GM12878 (cell line): ENCODE measurements around the gene NDUFV1. TPM values are rescaled to one million over a fixed set of nuclear protein-coding genes. Genes with fewer than 3 reads are reported as not detected.

Source experiments
- ATAC-seq: fragments of 200-7000 bp; cut with Tn5 transposase; 3 replicates; pipeline ENCODE4 v1.9.1; 2020; ENCODE audit warnings: mild to moderate bottlenecking, moderate library complexity
- BruUV-seq: library from RNA; stranded (reverse); fragments of 400-500 nt; replicated peaks from 2 replicates; lab custom pipeline; 2021; lab: Mats Ljungman, UMichigan
- CTCF ChIA-PET: fragments of 300-600 bp; sonication (Branson Sonifier 250); formaldehyde crosslinking; extraction: SDS; loops from one replicate; lab custom pipeline; 2021; ENCODE audit warnings: inconsistent platforms; lab: Yijun Ruan, JAX
- POLR2A ChIA-PET: fragments of 350-600 bp; formaldehyde crosslinking; extraction: SDS; loops from one replicate; lab custom pipeline; 2021; ENCODE audit warnings: inconsistent platforms; lab: Charles Lee
- RAD21 ChIA-PET: fragments of 300-600 bp; sonication (Branson Sonifier 250); formaldehyde crosslinking; loops from one replicate; lab custom pipeline; 2023; ENCODE audit warnings: antibody characterized with exemption; ENCODE audit not compliant: unreplicated experiment; lab: Charles Lee
- SMC1A ChIA-PET: fragments of 300-600 bp; sonication (Branson Sonifier 250); formaldehyde crosslinking; loops from one replicate; lab custom pipeline; 2023; ENCODE audit not compliant: unreplicated experiment, uncharacterized antibody; lab: Charles Lee
- DNase-seq: peaks from one replicate; pipeline ENCODE4 v3.0.0-alpha.2; 2011; ENCODE audit warnings: low read depth, low spot score
- FAIRE-seq: peaks from 3 replicates; lab custom pipeline; 2011; peaks lifted over from hg19 to GRCh38; lab: Jason Lieb, UNC
- H2AFZ ChIP-seq: 2 replicates; pipeline ENCODE4 v1.6.0; 2011; ENCODE audit warnings: low read depth, low read length, control low read depth; ENCODE audit not compliant: control insufficient read depth
- H3K27ac ChIP-seq: 2 replicates; pipeline ENCODE4 v1.5.1; 2011; ENCODE audit warnings: control low read depth; ENCODE audit not compliant: control insufficient read depth, insufficient read depth
- H3K27me3 ChIP-seq, 2 experiments: replicated peaks in 1 of 2; 2 replicates each; pipeline versions ENCODE4 v1.6.0 to v1.6.1; 2011; ENCODE audit warnings: low read length in 1 of 2; ENCODE audit not compliant: control insufficient read depth in 2 of 2, insufficient read depth in 2 of 2
- H3K36me3 ChIP-seq, 2 experiments: 2 replicates each; pipeline ENCODE4 v1.5.1; 2011; ENCODE audit warnings: low read length in 1 of 2; ENCODE audit not compliant: control insufficient read depth in 2 of 2, insufficient read depth in 2 of 2
- H3K4me1 ChIP-seq: 2 replicates; pipeline ENCODE4 v1.6.1; 2011; ENCODE audit warnings: mild to moderate bottlenecking, low read length, moderate library complexity, mixed read lengths; ENCODE audit not compliant: control insufficient read depth, insufficient read depth
- H3K4me2 ChIP-seq: 2 replicates; pipeline ENCODE4 v1.6.0; 2011; ENCODE audit warnings: control low read depth; ENCODE audit not compliant: control insufficient read depth, insufficient read depth
- H3K4me3 ChIP-seq: fragments of 200-600 bp; sonication (generic); 2 replicates; pipeline ENCODE4 v1.5.1; 2016
- H3K79me2 ChIP-seq: 2 replicates; pipeline ENCODE4 v1.6.0; 2011; ENCODE audit warnings: low read length; ENCODE audit not compliant: control insufficient read depth, insufficient read depth
- H3K9ac ChIP-seq: 2 replicates; pipeline ENCODE4 v1.8.0; 2011; ENCODE audit warnings: low read length, control low read depth, mixed read lengths; ENCODE audit not compliant: control insufficient read depth, insufficient read depth
- H3K9me3 ChIP-seq: replicated peaks from 3 replicates; pipeline ENCODE4 v1.5.1; 2011; ENCODE audit warnings: mild to moderate bottlenecking, low read length; ENCODE audit not compliant: control insufficient read depth, insufficient read depth
- H4K20me1 ChIP-seq: 2 replicates; pipeline ENCODE4 v1.6.0; 2011; ENCODE audit not compliant: control insufficient read depth, insufficient read depth
- ATF3 ChIP-seq: IDR thresholded peaks from 2 replicates; pipeline ENCODE4 v1.6.1; 2011; ENCODE audit warnings: low read depth, mild to moderate bottlenecking, low read length, moderate library complexity, borderline replicate concordance; ENCODE audit errors: extremely low read depth
- BCL3 ChIP-seq: IDR thresholded peaks from 2 replicates; pipeline ENCODE4 v1.6.1; 2011; ENCODE audit warnings: borderline replicate concordance, low read depth, mild to moderate bottlenecking, moderate library complexity, low read length; ENCODE audit not compliant: insufficient read depth, poor library complexity, severe bottlenecking
- CBX3 ChIP-seq: fragments of 200-600 bp; sonication (generic); IDR thresholded peaks from 2 replicates; pipeline ENCODE4 v1.6.1; 2016; ENCODE audit warnings: low read depth, borderline replicate concordance
- NBN ChIP-seq: fragments of 450-650 bp; IDR thresholded peaks from 2 replicates; pipeline ENCODE4 v1.6.1; 2016
- WGBS: methylation state at CpG from one replicate; pipeline ENCODE4 v1.1.6; 2016; ENCODE audit warnings: low lambda C conversion rate; ENCODE audit not compliant: insufficient replicate concordance, insufficient coverage; ENCODE audit errors: missing lambda C conversion rate; 5-methylcytosine and 5-hydroxymethylcytosine counted together
- in situ Hi-C: fragments of 300-500 bp; cut with MboI; formaldehyde crosslinking; loops from 9 replicates; pipeline ENCODE4 v1.14.3; 2018; ENCODE audit warnings: mixed read lengths
- intact Hi-C: fragments of 100-400 bp; cut with micrococcal nuclease; formaldehyde crosslinking; loops from one replicate; pipeline ENCODE4 v1.14.2; 2022; ENCODE audit not compliant: unreplicated experiment
- polyA plus RNA-seq, 11 experiments: library from polyadenylated mRNA; depleted of rRNA in 4 of 11; unstranded in 6 of 11; stranded (reverse) in 5 of 11; fragments of >200 nt; fragmentation: Nextera tagmentation in 4 of 11; fragmentation: Illumina TruSeq in 1 of 11; extraction: Ambion mirVana in 4 of 11; extraction: Trizol in 1 of 11; gene quantifications; 1 replicate in 1 of 11; 2 replicates in 10 of 11; pipeline versions ENCODE4 v1.2.1 to v1.2.3, GENCODE V29; 2011 to 2016; ENCODE audit warnings: inconsistent platforms in 2 of 11, missing spikeins in 2 of 11, low read depth in 1 of 11
- total RNA-seq, 4 experiments: library from RNA; depleted of rRNA in 3 of 4; stranded (reverse); fragments of >200 nt in 3 of 4; fragmentation: Illumina TruSeq in 1 of 4; extraction: Trizol in 1 of 4; gene quantifications; 2 replicates each; pipeline versions ENCODE4 v1.2.1 to v1.2.3, GENCODE V29; 2013 to 2021

NDUFV1 gene
- total and polyA plus RNA-seq, 10 of the 15 experiments (the other 5 are each of a cell fraction or from before 2014, with no cell fraction given): 8.2 to 380 (median 231) TPM

DNA sequence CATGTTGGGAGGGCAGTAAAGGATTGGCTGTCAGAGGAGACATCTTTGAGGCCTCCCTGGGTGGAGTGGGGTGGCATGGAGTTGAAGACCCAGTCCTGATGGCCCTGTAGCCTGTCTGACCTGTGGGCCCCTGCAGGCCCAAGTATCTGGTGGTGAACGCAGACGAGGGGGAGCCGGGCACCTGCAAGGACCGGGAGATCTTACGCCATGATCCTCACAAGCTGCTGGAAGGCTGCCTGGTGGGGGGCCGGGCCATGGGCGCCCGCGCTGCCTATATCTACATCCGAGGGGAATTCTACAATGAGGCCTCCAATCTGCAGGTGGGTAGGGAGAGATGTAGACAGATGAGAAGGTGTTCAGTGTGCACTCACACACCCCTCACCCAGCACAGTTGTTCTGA lies 2.6 kb downstream of the NDUFV1 start:
- no peak overlapping the region for H3K4me2 ChIP-seq
- 100% methylated on average over 9 of the region's 10 CpGs for WGBS
- RAD21 ChIA-PET: interaction anchor here (0.8 kb wide), 2 partner anchors 21 to 25 kb away, joined by 3 to 4 read pairs; partner anchors contain the start of gene GSTP1
- no peaks in the 10 kb centered on the region for H4K20me1 ChIP-seq
- H3K36me3 ChIP-seq: peaks cover 11 to 22% of the 10 kb centered on the region in 2 experiments; a peak in 3 of 4 replicates
- SMC1A ChIA-PET: interaction anchor here (0.6 to 1.4 kb wide), 3 partner anchors 17 to 946 kb away, joined by 3 to 4 read pairs (median 3); no protein-coding TSS in a partner anchor
- peaks cover 16% of the 10 kb centered on the region for H3K79me2 ChIP-seq
- H3K9me3 ChIP-seq: no peaks in the 10 kb centered on the region
- FAIRE-seq: no peak
- intact Hi-C loops: no loop called here
- no peak overlapping the region for H3K27ac ChIP-seq
- CTCF ChIA-PET: interaction anchor here (0.8 to 2.5 kb wide), 4 partner anchors 21 to 37 kb away, joined by 3 to 6 read pairs (median 4); no protein-coding TSS in a partner anchor
- POLR2A ChIA-PET: interaction anchor here (1.2 kb wide), 1 partner anchor 23 kb away, joined by 4 read pairs; no protein-coding TSS in a partner anchor
- no peak overlapping the region for H3K4me3 ChIP-seq
- TF ChIP-seq BCL3: no peak
- TF ChIP-seq ATF3: no peak
- no peak for TF ChIP-seq NBN
- no peak for TF ChIP-seq CBX3
- in situ Hi-C loops: no loop called here
- no peaks in the 10 kb centered on the region for H3K27me3 ChIP-seq
- H3K9ac ChIP-seq: no peak overlapping the region
- ATAC-seq: no peak
- H3K4me1 ChIP-seq: peaks cover 24% of the 10 kb centered on the region
- H2AFZ ChIP-seq: no peak overlapping the region
- no peak for DNase-seq
- no TSS peak for BruUV-seq
